ENCODE results near the gene GDPD4.

The GDPD4 gene

DNA sequence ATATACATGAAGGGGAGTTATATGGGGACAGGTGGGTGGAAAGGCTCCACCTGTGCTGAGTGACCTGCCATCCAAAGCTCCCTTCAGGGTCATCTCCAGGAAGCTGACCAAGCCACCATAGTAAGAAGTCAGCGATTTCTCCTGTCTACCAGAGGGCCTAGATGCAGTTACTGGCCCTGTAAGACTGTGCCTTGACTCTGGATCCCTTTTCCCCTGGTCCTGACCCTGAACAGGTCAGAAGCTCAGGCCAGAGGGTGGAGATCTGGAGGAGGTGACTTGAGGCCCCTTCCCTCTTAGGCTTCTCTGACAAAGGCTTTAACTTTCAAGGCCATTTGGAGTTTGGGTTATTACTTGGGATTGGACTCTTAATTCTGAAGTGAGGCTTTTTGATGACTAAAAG lies 69.7 kb downstream of the GDPD4 start:
- no peak for DNase-seq (ENCODE audit: extremely low spot score)
- TF ChIP-seq SP1 (IDR thresholded peaks at IDR 0.05) (no peak), FOXA1 (IDR thresholded peaks at IDR 0.05) (no peak), FOXM1 (IDR thresholded peaks at IDR 0.05; ENCODE audit: borderline replicate concordance) (no peak), CTBP1 (IDR thresholded peaks at IDR 0.05; ENCODE audit: borderline replicate concordance) (no peak), ELF4 (IDR thresholded peaks at IDR 0.05) (no peak), HDGF (IDR thresholded peaks at IDR 0.05; ENCODE audit: borderline replicate concordance) (no peak), L3MBTL2 (conservative IDR thresholded peaks at IDR 0.05) (no peak), LEF1 (IDR thresholded peaks at IDR 0.05; ENCODE audit: borderline replicate concordance) (no peak), TARDBP (IDR thresholded peaks at IDR 0.05) (no peak), SUZ12 (IDR thresholded peaks at IDR 0.05) (no peak), BHLHE40 (IDR thresholded peaks at IDR 0.05; ENCODE audit: borderline replicate concordance) (no peak), FOXK2 (IDR thresholded peaks at IDR 0.05) (no peak), ARNT (IDR thresholded peaks at IDR 0.05) (no peak), ZNF384 (IDR thresholded peaks at IDR 0.05) (no peak), NFRKB (IDR thresholded peaks at IDR 0.05) (no peak)
- TF ChIP-seq, protein P1, sequence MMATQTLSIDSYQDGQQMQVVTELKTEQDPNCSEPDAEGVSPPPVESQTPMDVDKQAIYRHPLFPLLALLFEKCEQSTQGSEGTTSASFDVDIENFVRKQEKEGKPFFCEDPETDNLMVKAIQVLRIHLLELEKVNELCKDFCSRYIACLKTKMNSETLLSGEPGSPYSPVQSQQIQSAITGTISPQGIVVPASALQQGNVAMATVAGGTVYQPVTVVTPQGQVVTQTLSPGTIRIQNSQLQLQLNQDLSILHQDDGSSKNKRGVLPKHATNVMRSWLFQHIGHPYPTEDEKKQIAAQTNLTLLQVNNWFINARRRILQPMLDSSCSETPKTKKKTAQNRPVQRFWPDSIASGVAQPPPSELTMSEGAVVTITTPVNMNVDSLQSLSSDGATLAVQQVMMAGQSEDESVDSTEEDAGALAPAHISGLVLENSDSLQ (IDR thresholded peaks at IDR 0.05), result no peak
- ChIA-PET POLR2A (no interaction called here), CTCF (no interaction called here)

DNA sequence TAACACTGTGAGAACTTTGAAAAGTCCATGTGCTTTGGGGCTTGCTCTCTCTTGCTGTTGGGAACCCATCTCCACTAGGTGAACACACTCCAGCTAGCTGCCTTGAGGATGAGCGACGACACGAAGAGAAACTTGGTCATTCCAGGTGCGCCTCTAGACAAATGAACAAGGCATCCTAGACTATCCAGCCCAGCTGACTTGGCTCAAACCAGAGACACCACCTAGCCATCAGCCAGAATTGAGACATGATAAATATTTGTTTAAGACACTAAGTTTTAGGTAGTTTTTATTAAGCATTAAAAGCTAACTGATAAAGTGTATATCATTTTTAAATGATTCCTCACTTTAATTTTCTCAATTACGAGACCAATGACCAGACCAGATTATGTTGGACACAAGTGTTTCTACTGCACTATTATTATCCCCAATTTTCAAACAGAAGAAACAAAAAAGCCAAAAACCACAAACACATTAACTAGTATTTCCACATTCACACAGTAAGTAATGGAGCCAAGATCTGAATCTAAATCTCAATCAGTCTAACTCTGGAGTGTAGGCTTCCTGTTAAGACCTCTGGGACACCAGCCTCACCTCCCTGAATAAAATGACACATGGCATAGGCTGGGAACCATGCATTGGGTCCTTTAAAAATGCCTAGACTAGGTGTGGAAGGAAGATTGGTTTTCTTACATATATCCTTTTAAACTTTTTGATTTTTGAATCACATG lies 70.4 kb downstream of the GDPD4 start:
- ChIA-PET CTCF (no interaction called here), POLR2A (no interaction called here)
- no peak for DNase-seq (ENCODE audit: extremely low spot score)
- TF ChIP-seq LEF1 (IDR thresholded peaks at IDR 0.05; ENCODE audit: borderline replicate concordance) (no peak), TARDBP (IDR thresholded peaks at IDR 0.05) (no peak)

DNA sequence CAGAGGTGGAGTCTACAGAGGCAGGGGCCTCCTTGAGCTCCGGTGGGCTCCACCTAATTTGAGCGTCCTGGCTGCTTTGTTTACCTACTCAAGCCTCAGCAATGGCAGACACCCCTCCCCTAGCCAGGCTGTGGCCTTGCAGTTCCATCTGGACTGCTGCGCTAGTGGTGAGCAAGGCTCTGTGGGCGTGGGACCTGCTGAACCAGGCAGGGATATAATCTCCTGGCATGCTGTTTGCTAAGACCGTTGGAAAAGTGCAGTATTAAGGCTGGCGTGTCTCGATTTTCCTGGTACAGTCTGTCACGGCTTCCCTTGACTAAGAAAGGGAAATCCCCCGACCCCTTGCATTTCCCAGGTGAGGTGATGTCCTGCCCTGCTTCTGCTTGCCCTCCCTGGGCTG lies 77.7 kb downstream of the GDPD4 start:
- DNase-seq (ENCODE audit: extremely low spot score), result no peak
- CTCF ChIA-PET, result interaction anchor here (0.6 kb wide), 1 partner anchor 525 kb away, joined by 3 read pairs; no protein-coding TSS in a partner anchor
- POLR2A ChIA-PET, result no interaction called here
- TF ChIP-seq CTBP1 (IDR thresholded peaks at IDR 0.05; ENCODE audit: borderline replicate concordance) (no peak), HDGF (IDR thresholded peaks at IDR 0.05; ENCODE audit: borderline replicate concordance) (no peak), SUZ12 (IDR thresholded peaks at IDR 0.05) (no peak), BHLHE40 (IDR thresholded peaks at IDR 0.05; ENCODE audit: borderline replicate concordance) (no peak), FOXK2 (IDR thresholded peaks at IDR 0.05) (no peak), FOXM1 (IDR thresholded peaks at IDR 0.05; ENCODE audit: borderline replicate concordance) (no peak), ELF4 (IDR thresholded peaks at IDR 0.05) (no peak), TARDBP (IDR thresholded peaks at IDR 0.05) (no peak), FOXA1 (IDR thresholded peaks at IDR 0.05) (no peak), SP1 (IDR thresholded peaks at IDR 0.05) (no peak), ZNF384 (IDR thresholded peaks at IDR 0.05) (no peak), NFRKB (IDR thresholded peaks at IDR 0.05) (no peak), LEF1 (IDR thresholded peaks at IDR 0.05; ENCODE audit: borderline replicate concordance) (no peak)
- TF ChIP-seq, protein P1 (IDR thresholded peaks at IDR 0.05), result no peak

DNA sequence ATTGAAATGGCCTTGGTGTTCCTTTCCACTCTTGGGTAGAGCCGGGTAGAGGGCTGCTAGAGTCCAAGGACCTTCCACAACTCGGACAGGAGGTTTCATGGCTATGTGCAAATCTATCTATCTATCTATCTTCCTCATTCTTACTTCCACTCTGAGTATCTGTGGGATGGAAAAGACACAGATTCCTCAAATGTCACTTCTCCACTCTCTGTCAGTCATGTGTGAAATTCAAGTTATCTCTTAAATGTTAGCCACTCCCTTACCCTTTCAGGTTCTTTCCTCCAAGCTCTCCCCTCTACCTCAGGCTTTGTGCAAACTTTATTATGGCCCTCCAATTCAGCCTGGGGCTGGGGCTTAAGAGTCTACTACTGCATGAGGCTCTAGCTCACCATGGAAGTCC lies 84.3 kb downstream of the GDPD4 start:
- ChIA-PET POLR2A (no interaction called here), CTCF (no interaction called here)
- TF ChIP-seq, protein P1 (IDR thresholded peaks at IDR 0.05), result no peak
- no peak for TF ChIP-seq ELF4 (IDR thresholded peaks at IDR 0.05)
- DNase-seq (ENCODE audit: extremely low spot score), result no peak

DNA sequence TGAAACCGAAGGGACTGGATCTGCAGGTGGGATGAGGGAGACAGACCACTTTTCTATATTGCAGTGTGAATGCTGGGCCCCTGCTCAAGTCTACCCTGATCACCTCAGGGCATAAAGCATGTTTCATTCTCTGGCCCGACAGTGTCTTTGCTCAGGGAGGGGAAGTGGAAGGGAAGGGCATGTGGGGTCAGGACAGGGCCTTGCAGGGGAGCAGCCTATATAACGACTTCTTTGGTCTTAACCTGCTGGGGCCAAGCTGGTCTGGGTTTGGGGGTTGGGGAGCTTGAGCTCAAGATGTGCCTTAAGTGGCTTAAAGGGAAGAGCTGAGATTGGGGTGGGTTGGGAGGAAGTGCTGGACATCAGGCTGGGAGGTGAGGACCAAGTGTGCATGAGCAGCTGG lies 86.4 kb downstream of the GDPD4 start:
- no peak for DNase-seq (ENCODE audit: extremely low spot score)
- ChIA-PET POLR2A (no interaction called here), CTCF (interaction anchor here (0.5 to 1.2 kb wide), 3 partner anchors 16 to 896 kb away, joined by 3 to 5 read pairs (median 3); no protein-coding TSS in a partner anchor)
- TF ChIP-seq SUZ12 (IDR thresholded peaks at IDR 0.05), result no peak

DNA sequence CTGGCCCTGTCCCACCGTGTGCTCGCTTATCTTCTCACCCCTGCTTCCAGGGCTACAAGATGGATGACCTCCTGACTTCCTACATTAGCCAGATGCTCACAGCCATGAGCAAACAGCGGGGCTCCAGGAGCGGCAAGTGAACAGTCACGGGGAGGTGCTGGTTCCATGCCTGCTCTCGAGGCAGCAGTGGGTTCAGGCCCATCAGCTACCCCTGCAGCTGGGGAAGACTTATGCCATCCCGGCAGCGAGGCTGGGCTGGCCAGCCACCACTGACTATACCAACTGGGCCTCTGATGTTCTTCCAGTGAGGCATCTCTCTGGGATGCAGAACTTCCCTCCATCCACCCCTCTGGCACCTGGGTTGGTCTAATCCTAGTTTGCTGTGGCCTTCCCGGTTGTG lies 86.9 kb downstream of the GDPD4 start:
- DNase-seq (ENCODE audit: extremely low spot score), result no peak
- TF ChIP-seq FOXK2 (IDR thresholded peaks at IDR 0.05) (no peak), FOXA1 (IDR thresholded peaks at IDR 0.05) (no peak), ZNF384 (IDR thresholded peaks at IDR 0.05) (no peak), HDGF (IDR thresholded peaks at IDR 0.05; ENCODE audit: borderline replicate concordance) (no peak)
- TF ChIP-seq, protein P1 (IDR thresholded peaks at IDR 0.05), result no peak
- ChIA-PET CTCF (interaction anchor here (0.6 to 1.2 kb wide), 2 partner anchors 16 to 48 kb away, joined by 3 to 5 read pairs; no protein-coding TSS in a partner anchor), POLR2A (no interaction called here)
